GM21381 (cell line): ENCODE measurements around the gene NELL1.

Experiments used
- ATAC-seq: cut with Tn5 transposase; IDR thresholded peaks from one replicate; pipeline ENCODE4 v1.9.1; 2021; ENCODE audit warnings: mild to moderate bottlenecking, moderate library complexity; ENCODE audit not compliant: unreplicated experiment

Gene NELL1

DNA sequence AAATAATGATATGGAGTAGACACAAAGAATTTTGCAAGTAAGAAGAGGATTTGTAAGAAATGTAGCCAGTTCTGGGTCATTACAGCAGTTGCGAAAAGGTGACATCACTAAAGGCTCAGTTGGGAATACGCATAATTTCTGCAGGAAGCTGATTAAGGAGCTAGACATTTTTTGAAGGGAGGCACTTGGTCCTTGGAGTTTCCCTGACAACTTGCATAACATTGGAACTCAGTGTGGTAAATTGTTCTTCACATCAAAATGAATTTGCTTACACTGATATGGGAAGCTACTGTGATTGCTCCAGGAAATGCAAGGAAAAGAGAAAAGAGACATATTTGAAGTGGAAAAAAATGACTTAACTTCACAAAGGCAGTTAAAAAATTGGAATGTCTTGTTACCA is 626.1 kb downstream of the NELL1 start:
- no peak for ATAC-seq

- ATAC-seq, result no peak
Observed at GRCh38 chr11:21301981-21302380, 632.6 kb downstream of the NELL1 start.

DNA sequence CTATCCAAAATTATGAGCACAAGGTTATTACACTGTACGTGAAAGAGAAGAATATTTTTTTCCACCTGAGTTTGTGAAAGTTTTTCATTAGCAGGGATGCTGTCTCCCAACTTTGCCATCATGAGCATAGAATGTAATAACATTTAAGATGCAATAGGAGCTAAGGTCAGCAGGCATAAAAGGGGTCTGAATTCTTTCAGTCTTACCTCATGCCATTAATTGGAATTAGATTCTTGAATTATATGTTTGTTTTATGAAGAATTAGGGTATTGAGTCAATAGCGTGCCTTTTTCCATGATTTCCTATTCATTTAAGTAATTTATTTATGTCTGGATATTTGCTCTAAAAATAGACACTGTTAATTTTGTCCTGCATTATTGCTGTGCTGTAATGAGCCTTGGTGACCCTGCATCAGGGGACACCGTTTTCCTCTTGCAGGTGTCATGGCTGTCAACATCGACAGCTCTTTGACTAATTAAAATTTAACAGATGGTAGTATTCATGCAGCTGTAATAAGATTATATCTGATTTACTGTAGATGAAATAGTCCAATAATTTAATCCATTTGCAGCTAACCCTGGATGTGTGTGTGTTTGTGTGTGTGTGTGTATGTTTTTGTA is 637.5 kb downstream of the NELL1 start:
- no peak for ATAC-seq

DNA sequence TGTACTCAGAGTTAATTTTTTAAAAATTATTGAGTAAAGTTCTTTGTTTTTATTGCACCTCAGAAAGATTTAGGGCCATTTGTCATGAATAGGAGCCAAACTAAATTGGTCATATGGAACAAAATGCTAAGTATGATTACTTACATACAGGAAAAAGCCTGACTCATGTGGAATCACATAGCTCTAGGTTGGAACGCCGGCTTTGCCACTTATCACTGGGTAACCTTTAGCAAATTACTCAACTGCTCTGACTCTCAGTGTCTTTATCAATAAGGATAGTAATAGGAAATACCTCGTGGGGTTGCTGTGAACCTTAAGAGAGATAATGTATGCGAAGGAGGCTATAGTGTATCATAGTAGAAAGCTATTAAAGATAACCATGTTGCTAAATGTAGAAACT is 638.5 kb downstream of the NELL1 start:
- no peak for ATAC-seq

DNA sequence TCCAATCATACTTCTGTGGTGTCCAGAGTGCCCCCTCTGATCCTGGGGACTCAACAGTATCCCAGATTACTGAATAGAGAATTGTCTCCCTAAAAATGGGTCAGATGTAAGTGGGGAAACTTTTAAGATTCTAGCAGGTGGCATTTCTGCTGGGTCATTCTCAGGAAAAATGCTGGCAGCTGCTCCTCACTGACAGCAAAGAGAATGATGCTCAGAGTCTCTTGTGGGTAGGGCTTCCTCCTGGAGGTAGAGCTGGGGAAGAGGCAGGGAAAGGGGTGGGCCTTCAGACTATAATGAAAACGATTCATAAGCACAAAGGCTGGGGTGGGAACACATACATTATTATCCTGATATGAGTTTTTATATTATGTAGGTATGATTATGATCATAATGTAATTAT is 647.2 kb downstream of the NELL1 start:
- no peak for ATAC-seq

- no peak for ATAC-seq
Observed at GRCh38 chr11:21321072-21321471, 651.7 kb downstream of the NELL1 start.

DNA sequence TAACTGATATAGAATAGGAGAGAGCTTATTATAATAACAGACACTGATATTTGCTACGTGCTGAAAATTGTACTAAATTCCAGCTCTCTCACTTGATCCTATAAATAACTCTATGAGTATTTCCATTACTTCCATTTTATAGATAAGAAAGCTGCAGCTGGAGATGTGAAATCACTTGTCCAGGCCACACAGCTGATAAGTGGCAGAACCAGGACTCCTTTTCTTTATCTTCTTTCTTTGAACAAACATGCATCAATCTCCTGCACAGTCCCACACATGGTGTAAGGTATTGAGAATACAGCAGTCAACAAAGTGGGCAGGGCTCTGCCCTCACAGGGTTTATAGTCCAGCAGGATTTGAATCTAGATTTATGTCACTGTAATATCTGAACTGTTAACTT is 652.1 kb downstream of the NELL1 start:
- ATAC-seq, result no peak

DNA sequence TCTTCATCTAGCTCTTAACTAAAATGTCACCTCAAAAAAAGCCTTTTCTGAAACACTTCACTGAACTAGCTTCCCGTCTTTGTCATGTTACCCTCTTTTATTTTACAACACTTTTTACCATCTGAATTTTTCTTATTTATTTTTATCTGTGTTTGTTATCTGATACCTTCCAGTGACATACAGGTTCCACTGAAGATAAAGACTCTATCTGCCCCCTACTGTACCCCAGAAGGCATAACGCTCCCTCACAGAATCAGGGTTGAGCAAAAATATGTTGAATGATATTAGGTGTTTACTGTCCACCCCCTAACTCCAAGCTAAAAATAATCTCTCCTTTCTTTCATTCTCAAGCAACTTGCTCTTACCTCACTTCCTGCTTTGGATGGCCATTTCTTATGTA is 654.2 kb downstream of the NELL1 start:
- ATAC-seq, result no peak

DNA sequence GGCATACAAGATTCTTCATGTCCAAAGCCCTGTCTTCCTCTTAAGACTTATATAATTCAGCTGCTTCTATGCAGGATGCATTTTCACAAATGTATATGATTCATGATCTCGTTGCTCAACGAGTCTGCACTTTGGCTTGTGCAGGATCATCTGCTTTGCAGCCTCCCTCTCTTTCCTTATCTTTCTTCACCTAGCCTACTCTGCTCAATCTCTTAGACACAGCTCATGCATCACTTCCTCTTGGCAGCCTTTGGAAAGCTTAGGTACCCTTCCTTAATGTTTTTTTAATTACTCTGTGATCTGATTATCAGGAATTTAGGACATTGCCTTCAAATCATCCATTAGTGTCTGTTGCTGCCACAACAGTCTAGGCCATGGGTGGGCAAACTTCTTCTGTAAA is 673.8 kb downstream of the NELL1 start:
- ATAC-seq, result no peak

GRCh38 chr11:21346361-21346760 is 677.0 kb downstream of the NELL1 start:
- ATAC-seq, result no peak

- no peak for ATAC-seq
Observed at GRCh38 chr11:21350613-21351012, 681.2 kb downstream of the NELL1 start.

DNA sequence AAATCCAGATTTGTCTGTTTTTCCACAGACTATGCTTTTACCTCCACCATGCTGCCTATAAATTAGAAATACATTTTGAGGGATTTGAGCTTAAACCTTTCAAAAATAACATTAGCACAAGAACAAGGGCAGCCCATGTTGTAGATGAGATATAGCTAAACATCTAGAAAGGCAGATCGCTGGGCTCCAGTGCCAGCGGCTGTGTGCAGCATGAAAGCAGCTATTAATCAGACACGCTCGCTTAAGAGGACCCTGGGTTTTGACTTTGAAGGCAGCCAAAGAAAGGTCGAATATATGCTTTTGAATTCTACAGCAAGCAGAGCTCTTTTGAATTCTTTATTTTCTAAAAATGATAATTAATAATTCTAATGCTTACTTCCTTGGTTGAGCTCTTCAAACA is 684.0 kb downstream of the NELL1 start:
- ATAC-seq, result no peak

- ATAC-seq, result no peak
Observed at GRCh38 chr11:21364866-21365624, 695.7 kb downstream of the NELL1 start.

- ATAC-seq, result no peak
Observed at GRCh38 chr11:21369947-21370346, 700.6 kb downstream of the NELL1 start.

DNA sequence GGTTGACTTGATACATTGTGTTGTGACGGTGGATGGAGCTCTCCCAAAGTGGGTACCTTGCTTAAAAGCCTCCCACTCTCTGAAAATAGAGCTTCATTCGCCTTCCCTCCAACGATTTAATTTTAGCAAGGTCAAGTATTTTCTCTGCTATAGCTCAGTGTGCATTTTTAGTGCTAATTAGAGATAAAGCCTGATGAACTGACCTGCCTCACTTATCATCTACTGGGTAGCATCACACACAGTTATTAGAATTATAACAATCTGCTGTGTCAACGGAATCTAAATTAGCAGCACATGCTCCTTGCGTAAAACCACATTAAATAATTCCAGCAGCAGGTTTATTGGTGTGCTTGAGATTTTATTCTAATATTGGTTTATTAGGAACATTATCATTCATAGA is 701.7 kb downstream of the NELL1 start:
- ATAC-seq, result no peak

GRCh38 chr11:21372672-21373071 is 703.3 kb downstream of the NELL1 start:
- ATAC-seq, result no peak

DNA sequence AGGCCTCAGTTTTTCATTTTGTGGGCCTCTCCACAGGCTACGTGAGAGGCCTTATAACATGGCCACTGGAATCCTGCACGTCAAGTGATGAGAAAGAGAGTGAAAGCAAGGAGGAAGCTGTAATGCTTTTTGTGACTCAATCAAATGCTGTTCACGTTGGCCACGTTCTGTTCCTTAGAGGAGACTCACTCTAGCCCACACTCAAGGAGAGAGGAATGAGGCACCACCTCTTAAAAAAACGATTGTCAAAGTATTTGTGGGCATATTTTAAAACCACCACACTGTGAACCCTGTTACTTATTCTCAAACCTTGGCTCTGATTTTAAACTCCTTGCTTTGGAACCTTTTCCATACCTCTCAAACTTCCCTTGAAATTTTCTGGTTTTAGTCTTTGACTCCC is 705.0 kb downstream of the NELL1 start:
- no peak for ATAC-seq

- no peak for ATAC-seq
Observed at GRCh38 chr11:21385669-21386440, 716.5 kb downstream of the NELL1 start.

DNA sequence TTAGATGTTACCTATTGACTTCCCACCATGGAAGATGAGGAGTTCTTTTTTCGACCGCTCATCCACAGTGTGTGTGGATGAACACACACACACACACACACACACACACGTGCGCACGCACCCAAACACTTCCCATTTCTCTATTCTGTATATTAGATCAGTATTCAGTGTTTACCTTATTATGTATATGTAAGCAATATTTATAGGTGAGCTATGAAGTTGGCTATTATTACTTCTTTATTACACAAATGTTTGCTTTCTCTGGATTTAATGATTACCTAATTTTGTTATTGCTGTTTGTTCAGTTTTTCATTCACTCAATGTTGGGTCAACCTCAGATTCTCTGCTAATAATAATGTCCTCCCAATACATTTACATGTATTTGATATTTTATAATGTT is 721.0 kb downstream of the NELL1 start:
- no peak for ATAC-seq

GRCh38 chr11:21396342-21397008 is 727.1 kb downstream of the NELL1 start:
- no peak for ATAC-seq

GRCh38 chr11:21398195-21398594 is 728.8 kb downstream of the NELL1 start:
- no peak for ATAC-seq
